ENCODE data around the gene LAX1. TPM values are rescaled to one million over a fixed set of nuclear protein-coding genes. Genes with fewer than 3 reads are reported as not detected.
"Not testable (repeated sequence)": the region's sequence is repeated elsewhere in the genome, so short reads cannot be mapped to it uniquely, and the experiment has no call there.

LAX1 gene
- total RNA-seq, 4 donors from 2014 or later = 0.17 to 0.79 (median 0.48) TPM

DNA sequence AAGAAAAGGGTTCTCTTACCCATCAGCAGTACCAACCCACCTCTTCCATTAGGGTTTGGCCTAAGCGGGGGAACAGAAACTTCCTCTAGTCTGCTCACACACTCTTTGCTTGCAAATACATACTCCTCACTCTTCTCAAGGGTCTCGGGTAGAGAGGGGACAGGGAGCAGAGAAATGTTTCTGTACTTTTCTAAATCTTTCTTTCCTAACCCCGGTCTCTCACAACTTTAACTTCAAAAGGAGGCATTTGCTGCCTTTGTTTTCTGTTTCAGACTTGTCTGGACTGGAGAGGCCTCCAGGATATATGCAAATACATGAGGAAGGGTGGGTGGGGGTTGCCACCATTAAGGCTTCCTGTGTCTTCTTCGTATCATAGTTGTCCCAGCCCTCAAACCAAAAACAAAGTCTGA, 10.5 kb upstream of the LAX1 start:
- intact Hi-C loops (cut with DNase I; ENCODE audit: low total_unique reads) = no loop called here
- no peak for DNase-seq (ENCODE audit: low spot score in 2 of 2)
- no peak overlapping the region for H3K4me3 ChIP-seq (ENCODE audit: low read depth, poor library complexity, severe bottlenecking)
- WGBS, 2 donors = 41 to 50% methylated on average over 4 of the region's 4 CpGs
- no peak for TF ChIP-seq POLR2A (IDR thresholded peaks at IDR 0.05)
- TF ChIP-seq, protein P1, sequence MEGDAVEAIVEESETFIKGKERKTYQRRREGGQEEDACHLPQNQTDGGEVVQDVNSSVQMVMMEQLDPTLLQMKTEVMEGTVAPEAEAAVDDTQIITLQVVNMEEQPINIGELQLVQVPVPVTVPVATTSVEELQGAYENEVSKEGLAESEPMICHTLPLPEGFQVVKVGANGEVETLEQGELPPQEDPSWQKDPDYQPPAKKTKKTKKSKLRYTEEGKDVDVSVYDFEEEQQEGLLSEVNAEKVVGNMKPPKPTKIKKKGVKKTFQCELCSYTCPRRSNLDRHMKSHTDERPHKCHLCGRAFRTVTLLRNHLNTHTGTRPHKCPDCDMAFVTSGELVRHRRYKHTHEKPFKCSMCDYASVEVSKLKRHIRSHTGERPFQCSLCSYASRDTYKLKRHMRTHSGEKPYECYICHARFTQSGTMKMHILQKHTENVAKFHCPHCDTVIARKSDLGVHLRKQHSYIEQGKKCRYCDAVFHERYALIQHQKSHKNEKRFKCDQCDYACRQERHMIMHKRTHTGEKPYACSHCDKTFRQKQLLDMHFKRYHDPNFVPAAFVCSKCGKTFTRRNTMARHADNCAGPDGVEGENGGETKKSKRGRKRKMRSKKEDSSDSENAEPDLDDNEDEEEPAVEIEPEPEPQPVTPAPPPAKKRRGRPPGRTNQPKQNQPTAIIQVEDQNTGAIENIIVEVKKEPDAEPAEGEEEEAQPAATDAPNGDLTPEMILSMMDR (IDR thresholded peaks at IDR 0.05) = no peak

GRCh38 chr1:203756036-203756435, 8.9 kb upstream of the LAX1 start:
- no peak overlapping the region for H3K4me3 ChIP-seq (ENCODE audit: low read depth, poor library complexity, severe bottlenecking)
- WGBS, 2 donors = 60 to 72% methylated on average over 4 of the region's 4 CpGs
- TF ChIP-seq, protein P1 (IDR thresholded peaks at IDR 0.05) = no peak
- TF ChIP-seq POLR2A (IDR thresholded peaks at IDR 0.05) = no peak
- intact Hi-C loops (cut with DNase I; ENCODE audit: low total_unique reads) = no loop called here
- no peak for DNase-seq (ENCODE audit: low spot score in 2 of 2)

DNA sequence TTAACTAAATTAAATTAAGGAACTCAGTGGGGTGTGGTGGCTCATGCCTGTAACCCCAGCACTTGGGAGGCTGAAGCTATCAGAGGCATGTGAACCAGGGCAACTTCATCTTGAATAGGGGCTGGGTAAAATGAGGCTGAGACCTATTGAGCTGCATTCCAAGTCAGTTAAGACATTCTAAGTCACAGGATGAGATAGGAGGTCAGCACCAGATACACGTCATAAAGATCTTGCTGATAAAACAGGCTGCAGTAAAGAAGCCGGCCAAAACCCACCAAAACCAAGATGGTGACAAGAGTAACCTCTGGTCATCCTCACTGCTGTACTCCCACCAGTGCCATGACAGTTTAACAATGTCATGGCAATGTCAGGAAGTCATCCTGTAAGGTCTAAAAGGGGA, 6.2 kb upstream of the LAX1 start:
- H3K4me3 ChIP-seq (ENCODE audit: low read depth, poor library complexity, severe bottlenecking); intact Hi-C loops (cut with DNase I; ENCODE audit: low total_unique reads); DNase-seq (ENCODE audit: low spot score in 2 of 2): not testable (repeated sequence)
- 79 to 85% methylated on average over 2 of the region's 2 CpGs for WGBS, 2 donors

DNA sequence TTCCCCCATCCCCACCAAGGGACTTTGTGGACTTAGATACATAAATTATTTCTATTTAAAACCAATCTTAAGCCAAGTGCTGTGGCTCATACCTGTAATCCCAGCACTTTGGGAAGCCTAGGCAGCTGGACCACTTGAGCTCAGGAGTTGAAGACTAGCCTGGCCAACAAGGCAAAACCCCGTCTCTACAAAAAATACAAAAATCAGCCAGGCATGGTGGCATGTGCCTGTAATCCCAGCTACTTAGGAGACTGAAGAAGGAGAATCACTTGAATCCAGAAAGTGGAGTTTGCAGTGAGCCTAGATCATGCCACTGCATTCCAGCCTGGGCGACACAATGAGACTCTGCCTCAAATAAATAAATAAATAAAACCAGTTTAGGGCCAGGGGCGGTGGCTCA, 4.5 kb upstream of the LAX1 start:
- H3K4me3 ChIP-seq (ENCODE audit: low read depth, poor library complexity, severe bottlenecking) = no peak overlapping the region
- intact Hi-C loops (cut with DNase I; ENCODE audit: low total_unique reads) = no loop called here
- WGBS, 2 donors = 83 to 89% methylated on average over 3 of the region's 3 CpGs
- DNase-seq (ENCODE audit: low spot score in 2 of 2) = no peak
- no peak for TF ChIP-seq POLR2A (IDR thresholded peaks at IDR 0.05)
- TF ChIP-seq, protein P1 (IDR thresholded peaks at IDR 0.05) = no peak

GRCh38 chr1:203761958-203762357, 3.0 kb upstream of the LAX1 start:
- intact Hi-C loops (cut with DNase I; ENCODE audit: low total_unique reads); DNase-seq (ENCODE audit: low spot score in 2 of 2); H3K4me3 ChIP-seq (ENCODE audit: low read depth, poor library complexity, severe bottlenecking): not testable (repeated sequence)
- WGBS, 2 donors = 76 to 82% methylated on average over 7 of the region's 7 CpGs

DNA sequence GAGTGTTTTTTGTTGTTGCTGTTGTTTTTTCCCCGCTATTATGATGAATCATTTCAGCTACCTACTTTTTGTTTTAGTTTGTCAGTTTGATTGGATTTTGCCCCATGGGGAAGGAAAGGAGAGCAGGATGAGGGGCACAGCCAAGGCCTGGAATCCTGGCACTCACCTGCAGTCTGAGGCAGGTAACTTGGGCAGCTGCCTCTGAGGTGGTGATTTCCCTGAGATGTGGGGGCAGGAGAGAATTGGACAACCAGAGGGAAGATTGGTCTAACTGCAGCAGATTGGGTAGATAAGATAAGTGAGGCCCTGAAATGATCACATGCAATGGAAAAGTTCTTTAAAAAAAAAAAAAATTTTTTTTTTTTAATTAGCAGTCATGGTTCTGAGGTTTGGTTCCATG, 1.5 kb upstream of the LAX1 start:
- 61 to 71% methylated on average over 1 of the region's 1 CpG for WGBS, 2 donors
- no peak for TF ChIP-seq POLR2A (IDR thresholded peaks at IDR 0.05)
- TF ChIP-seq, protein P1 (IDR thresholded peaks at IDR 0.05) = no peak
- no peak for DNase-seq (ENCODE audit: low spot score in 2 of 2)
- intact Hi-C loops (cut with DNase I; ENCODE audit: low total_unique reads) = no loop called here
- H3K4me3 ChIP-seq (ENCODE audit: low read depth, poor library complexity, severe bottlenecking) = no peak overlapping the region

DNA sequence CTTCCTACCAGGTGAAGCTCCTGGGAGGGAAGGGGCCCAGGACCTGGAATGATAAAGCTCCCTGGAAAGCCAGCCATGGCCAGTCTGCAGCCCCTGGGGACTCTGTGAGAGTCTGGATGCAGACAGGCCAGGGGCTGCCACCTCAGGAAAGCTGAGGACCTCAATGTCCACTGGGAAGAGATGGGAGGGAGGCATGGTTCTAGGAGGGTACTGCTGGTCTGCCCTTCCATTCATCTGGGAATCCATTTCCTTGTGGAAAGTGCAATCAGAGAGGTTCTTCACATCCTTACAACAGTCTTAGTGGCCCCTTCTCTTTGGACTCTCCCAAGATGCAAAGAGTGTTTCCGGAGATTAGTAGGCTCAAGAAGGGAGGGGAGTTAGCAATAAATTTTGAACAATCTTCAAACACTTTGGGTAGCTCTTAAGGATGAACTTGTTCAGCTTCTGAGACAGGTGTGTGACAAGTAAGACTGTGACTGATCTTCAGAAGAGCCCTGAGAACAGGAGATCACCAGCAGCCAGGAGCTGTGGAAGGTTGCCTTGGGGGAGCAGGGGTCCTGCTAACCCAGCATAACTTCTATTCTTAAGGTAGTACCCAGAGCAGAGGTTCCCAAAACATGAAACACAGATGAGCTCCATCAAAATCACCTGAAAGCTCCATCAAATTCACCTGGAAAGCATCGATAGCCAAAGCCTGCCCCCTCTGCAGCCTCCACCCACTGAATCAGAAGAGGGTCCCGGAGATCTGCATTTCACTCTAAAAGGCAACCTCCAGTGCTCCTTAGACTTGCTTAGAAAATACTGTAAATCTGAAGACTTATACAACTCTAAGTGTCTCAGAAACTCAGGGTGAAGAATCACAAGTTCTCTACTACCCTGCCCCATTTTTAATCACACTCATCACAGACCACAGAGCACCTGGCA, 616 bp upstream of the LAX1 start:
- WGBS, 2 donors = 76 to 83% methylated on average over 3 of the region's 3 CpGs
- no peak for TF ChIP-seq POLR2A (IDR thresholded peaks at IDR 0.05)
- TF ChIP-seq, protein P1 (IDR thresholded peaks at IDR 0.05) = no peak
- no peak for DNase-seq (ENCODE audit: low spot score in 2 of 2)
- no peak overlapping the region for H3K4me3 ChIP-seq (ENCODE audit: low read depth, poor library complexity, severe bottlenecking)
- intact Hi-C loops (cut with DNase I; ENCODE audit: low total_unique reads) = no loop called here
